MM.1S (cell line): ENCODE measurements around the gene PTPRN2.

Source experiments
- CTCF ChIP-seq: fragments of 300-600 bp; sonication (generic); IDR thresholded peaks from 2 replicates; pipeline ENCODE4 v1.5.1; 2016; ENCODE audit warnings: antibody characterized with exemption, low read length, mixed read lengths
- EZH2 ChIP-seq: fragments of 300-600 bp; sonication (generic); optimal IDR thresholded peaks from 2 replicates; pipeline ENCODE3; 2017; ENCODE audit warnings: low read depth, mild to moderate bottlenecking, antibody characterized with exemption, low read length, mixed read lengths

GRCh38 chr7:157771689-157772088, 815.9 kb downstream of the PTPRN2 start:
- TF ChIP-seq CTCF (no peak), EZH2 (no peak)
